HepG2 (cell line): ENCODE data around the gene CCNQ. TPM values are rescaled to one million over a fixed set of nuclear protein-coding genes. Genes with fewer than 3 reads are reported as not detected.
A peak's percentile ranks its signal among the peaks of the same experiment; 100 is the strongest.

Source experiments
- FOXP1 ChIP-seq, 2 experiments: fragments of 450-650 bp in 1 of 2; IDR thresholded peaks; 2 replicates each; pipeline ENCODE4 v1.6.1; 2017 to 2018; ENCODE audit warnings: antibody characterized with exemption in 1 of 2
- FOXP4 ChIP-seq: sonication (generic); formaldehyde crosslinking; IDR thresholded peaks from 2 replicates; pipeline ENCODE4 v1.4.0; 2020; ENCODE audit warnings: missing genetic modification reagents
- MTA1 ChIP-seq: sonication (generic); formaldehyde crosslinking; IDR thresholded peaks from 2 replicates; pipeline ENCODE4 v1.4.0; 2020; ENCODE audit warnings: missing genetic modification reagents, mild to moderate bottlenecking, borderline replicate concordance
- MXI1 ChIP-seq: IDR thresholded peaks from 3 replicates; pipeline ENCODE4 v1.6.1; 2012; ENCODE audit warnings: low read depth, low read length, inconsistent platforms, borderline replicate concordance
- NFE2 ChIP-seq: sonication (generic); formaldehyde crosslinking; IDR thresholded peaks from 2 replicates; pipeline ENCODE4 v1.4.0; 2020; ENCODE audit warnings: missing genetic modification reagents
- NR2C2 ChIP-seq: sonication (generic); formaldehyde crosslinking; IDR thresholded peaks from 2 replicates; pipeline ENCODE4 v1.4.0; 2020; ENCODE audit warnings: missing genetic modification reagents, mild to moderate bottlenecking, moderate library complexity, borderline replicate concordance
- PLRG1 ChIP-seq: fragments of 450-650 bp; conservative IDR thresholded peaks from 2 replicates; pipeline ENCODE4 v1.6.1; 2016
- POLR2AphosphoS5 ChIP-seq: IDR thresholded peaks from 2 replicates; pipeline ENCODE4 v1.6.1; 2012; ENCODE audit warnings: low read depth, low read length
- PREB ChIP-seq: sonication (generic); formaldehyde crosslinking; IDR thresholded peaks from 2 replicates; pipeline ENCODE4 v1.4.0; 2020; ENCODE audit warnings: missing genetic modification reagents
- RARG ChIP-seq: sonication (generic); formaldehyde crosslinking; IDR thresholded peaks from 2 replicates; pipeline ENCODE4 v1.4.0; 2020; ENCODE audit warnings: low read depth, mild to moderate bottlenecking, missing genetic modification reagents
- REPIN1 ChIP-seq: sonication (generic); formaldehyde crosslinking; IDR thresholded peaks from 2 replicates; pipeline ENCODE4 v1.8.0; 2022; ENCODE audit warnings: missing genetic modification reagents, low read depth, mild to moderate bottlenecking, borderline replicate concordance
- SALL1 ChIP-seq: sonication (generic); formaldehyde crosslinking; IDR thresholded peaks from 2 replicates; pipeline ENCODE4 v1.8.0; 2022; ENCODE audit warnings: mild to moderate bottlenecking, missing genetic modification reagents
- SAP130 ChIP-seq: IDR thresholded peaks from 2 replicates; pipeline ENCODE4 v1.6.1; 2016; ENCODE audit warnings: low read depth
- TAF15 ChIP-seq: fragments of 200-400 bp; formaldehyde crosslinking; IDR thresholded peaks from one replicate; pipeline ENCODE4 v1.6.1; 2018; ENCODE audit warnings: mild to moderate bottlenecking, low read depth, low read length; ENCODE audit not compliant: poor library complexity, severe bottlenecking
- ZNF382 ChIP-seq: sonication (generic); formaldehyde crosslinking; IDR thresholded peaks from 2 replicates; pipeline ENCODE4 v1.5.0; 2020; ENCODE audit warnings: missing genetic modification reagents, mild to moderate bottlenecking, borderline replicate concordance
- ZNF883 ChIP-seq: sonication (generic); formaldehyde crosslinking; IDR thresholded peaks from 2 replicates; pipeline ENCODE4 v1.5.1; 2020; ENCODE audit warnings: mild to moderate bottlenecking, missing genetic modification reagents; ENCODE audit errors: not compliant biosample characterization
- ZSCAN31 ChIP-seq: sonication (generic); formaldehyde crosslinking; IDR thresholded peaks from 2 replicates; pipeline ENCODE4 v1.5.0; 2020; ENCODE audit warnings: low read depth, mild to moderate bottlenecking, missing genetic modification reagents
- polyA plus RNA-seq, 8 experiments: library from polyadenylated mRNA; depleted of rRNA in 3 of 8; stranded (reverse) in 7 of 8; unstranded in 1 of 8; fragments of >200 nt; fragmentation: Illumina TruSeq in 4 of 8; extraction: Trizol in 4 of 8; gene quantifications; 2 replicates each; pipeline versions ENCODE4 v1.2.1 to v1.2.3, GENCODE V29; 2011 to 2016; ENCODE audit warnings: low read depth in 4 of 8, missing spikeins in 1 of 8, mixed read lengths in 1 of 8; ENCODE audit not compliant: insufficient read depth in 1 of 8
- total RNA-seq, 5 experiments: library from RNA; depleted of rRNA; stranded (reverse); fragments of >200 nt; fragmentation: Illumina TruSeq; extraction: Trizol; gene quantifications; 2 replicates each; pipeline ENCODE4 v1.2.3, GENCODE V29; 2016; ENCODE audit warnings: low read depth in 1 of 5
- TF ChIP-seq, protein P1 (sequence below): sonication (generic); formaldehyde crosslinking; IDR thresholded peaks from 2 replicates; pipeline ENCODE4 v1.4.0; 2020; ENCODE audit warnings: missing genetic modification reagents, mild to moderate bottlenecking, borderline replicate concordance
- TF ChIP-seq, protein P2 (sequence below): sonication (generic); formaldehyde crosslinking; IDR thresholded peaks from 2 replicates; pipeline ENCODE4 v1.8.0; 2022; ENCODE audit warnings: missing genetic modification reagents, low read depth, mild to moderate bottlenecking, borderline replicate concordance
- TF ChIP-seq, protein P3 (sequence below): IDR thresholded peaks from 2 replicates; pipeline ENCODE4 v1.6.1; 2016; ENCODE audit warnings: missing compliant biosample characterization, missing genetic modification reagents, borderline replicate concordance
- TF ChIP-seq, protein P4 (sequence below): IDR thresholded peaks from 2 replicates; pipeline ENCODE4 v1.6.1; 2016; ENCODE audit warnings: mild to moderate bottlenecking

Gene CCNQ
- total and polyA plus RNA-seq, 2 of the 13 experiments (the other 11 are each of a cell fraction or from before 2014, with no cell fraction given), result 15.0 to 25.5 TPM

- peak; percentile 20; the same call in 1 of the 2 replicates for TF ChIP-seq REPIN1 (CRISPR knock-in tag)
- TF ChIP-seq, protein P1, sequence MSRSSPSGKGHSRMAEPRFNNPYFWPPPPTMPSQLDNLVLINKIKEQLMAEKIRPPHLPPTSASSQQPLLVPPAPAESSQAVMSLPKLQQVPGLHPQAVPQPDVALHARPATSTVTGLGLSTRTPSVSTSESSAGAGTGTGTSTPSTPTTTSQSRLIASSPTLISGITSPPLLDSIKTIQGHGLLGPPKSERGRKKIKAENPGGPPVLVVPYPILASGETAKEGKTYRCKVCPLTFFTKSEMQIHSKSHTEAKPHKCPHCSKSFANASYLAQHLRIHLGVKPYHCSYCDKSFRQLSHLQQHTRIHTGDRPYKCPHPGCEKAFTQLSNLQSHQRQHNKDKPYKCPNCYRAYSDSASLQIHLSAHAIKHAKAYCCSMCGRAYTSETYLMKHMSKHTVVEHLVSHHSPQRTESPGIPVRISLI (CRISPR knock-in tag), result no peak
- TF ChIP-seq, protein P2, sequence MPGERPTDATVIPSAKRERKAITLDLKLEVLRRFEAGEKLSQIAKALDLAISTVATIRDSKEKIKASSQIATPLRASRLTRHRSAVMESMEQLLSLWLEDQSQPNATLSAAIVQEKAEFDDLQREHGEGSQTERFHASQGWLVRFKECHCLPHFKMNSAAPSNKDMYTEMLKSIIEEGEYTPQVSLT (CRISPR knock-in tag), result no peak
- no peak for TF ChIP-seq PLRG1
- TF ChIP-seq POLR2AphosphoS5, result no peak
- TF ChIP-seq SALL1 (CRISPR knock-in tag), result peak; percentile 56; the same call in 1 of the 2 replicates
- TF ChIP-seq RARG (CRISPR knock-in tag), result no peak
- TF ChIP-seq MXI1, result no peak
- no peak for TF ChIP-seq ZNF883
- TF ChIP-seq NFE2 (CRISPR knock-in tag), result no peak
- no peak for TF ChIP-seq PREB
- TF ChIP-seq, protein P3, sequence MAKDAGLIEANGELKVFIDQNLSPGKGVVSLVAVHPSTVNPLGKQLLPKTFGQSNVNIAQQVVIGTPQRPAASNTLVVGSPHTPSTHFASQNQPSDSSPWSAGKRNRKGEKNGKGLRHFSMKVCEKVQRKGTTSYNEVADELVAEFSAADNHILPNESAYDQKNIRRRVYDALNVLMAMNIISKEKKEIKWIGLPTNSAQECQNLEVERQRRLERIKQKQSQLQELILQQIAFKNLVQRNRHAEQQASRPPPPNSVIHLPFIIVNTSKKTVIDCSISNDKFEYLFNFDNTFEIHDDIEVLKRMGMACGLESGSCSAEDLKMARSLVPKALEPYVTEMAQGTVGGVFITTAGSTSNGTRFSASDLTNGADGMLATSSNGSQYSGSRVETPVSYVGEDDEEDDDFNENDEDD (CRISPR knock-in tag), result no peak
- TF ChIP-seq SAP130 (CRISPR knock-in tag), result peak; percentile 39; the same call in 1 of the 2 replicates
- TF ChIP-seq NR2C2 (CRISPR knock-in tag), result peak; percentile 44; the same call in 1 of the 2 replicates
- no peak for TF ChIP-seq ZSCAN31 (CRISPR knock-in tag)
- TF ChIP-seq MTA1 (CRISPR knock-in tag), result peak; percentile 69; the same call in 1 of the 2 replicates
- 0 out of 2 replicates have a peak, but pooled peaks have one; percentile 15 for TF ChIP-seq FOXP4
- TF ChIP-seq, protein P4, sequence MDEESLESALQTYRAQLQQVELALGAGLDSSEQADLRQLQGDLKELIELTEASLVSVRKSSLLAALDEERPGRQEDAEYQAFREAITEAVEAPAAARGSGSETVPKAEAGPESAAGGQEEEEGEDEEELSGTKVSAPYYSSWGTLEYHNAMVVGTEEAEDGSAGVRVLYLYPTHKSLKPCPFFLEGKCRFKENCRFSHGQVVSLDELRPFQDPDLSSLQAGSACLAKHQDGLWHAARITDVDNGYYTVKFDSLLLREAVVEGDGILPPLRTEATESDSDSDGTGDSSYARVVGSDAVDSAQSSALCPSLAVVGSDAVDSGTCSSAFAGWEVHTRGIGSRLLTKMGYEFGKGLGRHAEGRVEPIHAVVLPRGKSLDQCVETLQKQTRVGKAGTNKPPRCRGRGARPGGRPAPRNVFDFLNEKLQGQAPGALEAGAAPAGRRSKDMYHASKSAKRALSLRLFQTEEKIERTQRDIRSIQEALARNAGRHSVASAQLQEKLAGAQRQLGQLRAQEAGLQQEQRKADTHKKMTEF (CRISPR knock-in tag), result 0 out of 2 replicates have a peak, but pooled peaks have one; percentile 36
- no peak for TF ChIP-seq TAF15
- TF ChIP-seq FOXP1 (IDR thresholded peaks at IDR 0.05), result no peak
- TF ChIP-seq FOXP1 (CRISPR knock-in tag; IDR thresholded peaks at IDR 0.05), result no peak
- no peak for TF ChIP-seq ZNF382 (CRISPR knock-in tag)
These were observed 38.4 kb upstream of the CCNQ start (continued) for GRCh38 chrX:153637121-153638040.
